Stimulated activated CD8-positive, alpha-beta memory T cell treated with anti-CD3 and anti-CD28 coated beads, Interleukin-15, amount 100 ng/mL, for 24 hours (primary cell): Measurements from ENCODE around the gene PNPLA6.

Source experiments
- DNase-seq: peaks from one replicate; pipeline ENCODE4 v3.0.0-alpha.2; 2020; ENCODE audit warnings: low read depth

PNPLA6 gene

DNA sequence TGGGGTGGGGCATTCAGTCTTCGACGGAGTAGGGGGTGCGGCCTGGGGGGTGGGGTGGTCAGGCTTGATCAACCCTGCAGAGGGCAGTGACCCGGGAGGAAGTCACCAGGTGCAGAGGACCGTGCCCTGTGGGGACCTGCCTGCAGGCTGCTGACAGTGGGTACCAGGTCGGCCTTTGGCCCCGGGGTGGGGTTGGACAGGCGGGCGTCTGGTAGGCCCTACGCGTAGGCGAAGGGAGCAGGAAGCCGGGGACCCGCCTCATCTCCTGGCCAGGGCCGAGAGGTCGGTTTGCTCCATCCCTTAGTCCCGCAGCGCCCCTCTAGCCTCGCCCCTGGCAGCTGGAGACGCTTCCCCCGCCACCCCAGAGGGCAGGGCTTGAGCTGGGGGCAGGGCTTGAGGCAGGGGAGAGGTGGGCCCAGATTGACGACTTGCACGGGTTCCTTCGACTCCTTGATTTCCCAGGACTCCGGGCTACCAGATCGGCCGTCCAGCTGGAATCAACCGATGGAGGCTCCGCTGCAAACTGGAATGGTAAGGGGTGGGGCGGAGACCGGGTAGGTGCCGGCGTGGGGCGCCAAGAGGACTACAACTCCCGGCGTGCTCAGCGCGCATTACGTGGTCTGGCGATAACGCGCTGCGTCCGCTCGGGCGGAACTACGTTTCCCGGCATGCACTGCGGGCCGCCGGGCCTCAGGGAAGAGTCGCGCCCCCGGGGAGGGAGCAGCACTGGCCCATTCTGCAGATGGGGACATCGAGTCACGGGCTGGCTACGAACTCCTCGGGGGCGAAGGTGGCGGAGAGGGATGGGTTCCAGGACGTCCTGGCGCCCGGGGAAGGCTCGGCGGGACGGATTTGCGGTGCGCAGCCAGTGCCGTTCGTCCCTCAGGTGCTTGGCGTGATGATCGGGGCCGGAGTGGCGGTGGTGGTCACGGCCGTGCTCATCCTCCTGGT, at the start of gene PNPLA6:
Gene PNPLA6 (plus strand): TSS at position 671 of the 951 bp plus-strand sequence. CDS start 72 bp downstream, at position 743.
- DNase-seq = peak; percentile 86

DNA sequence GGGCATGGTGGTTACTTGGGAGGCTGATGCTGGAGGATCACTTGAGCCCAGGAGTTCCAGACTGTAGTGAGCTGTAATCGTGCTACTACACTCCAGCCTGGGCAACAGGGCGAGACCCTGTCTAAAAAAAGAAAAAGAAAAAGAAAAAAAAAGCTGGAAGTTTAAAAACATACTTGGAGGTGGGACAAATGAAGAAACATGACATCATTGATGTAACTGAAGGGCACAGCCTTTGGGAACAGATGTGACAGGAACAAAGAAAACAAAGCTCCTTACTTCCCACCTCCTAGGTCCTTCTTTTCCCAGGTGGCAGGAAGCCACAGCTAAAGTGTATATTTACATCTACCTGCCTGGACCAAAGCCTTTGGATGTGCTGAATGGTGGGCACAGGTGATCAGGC, 48.6 kb upstream of the PNPLA6 start:
- DNase-seq = no peak

DNA sequence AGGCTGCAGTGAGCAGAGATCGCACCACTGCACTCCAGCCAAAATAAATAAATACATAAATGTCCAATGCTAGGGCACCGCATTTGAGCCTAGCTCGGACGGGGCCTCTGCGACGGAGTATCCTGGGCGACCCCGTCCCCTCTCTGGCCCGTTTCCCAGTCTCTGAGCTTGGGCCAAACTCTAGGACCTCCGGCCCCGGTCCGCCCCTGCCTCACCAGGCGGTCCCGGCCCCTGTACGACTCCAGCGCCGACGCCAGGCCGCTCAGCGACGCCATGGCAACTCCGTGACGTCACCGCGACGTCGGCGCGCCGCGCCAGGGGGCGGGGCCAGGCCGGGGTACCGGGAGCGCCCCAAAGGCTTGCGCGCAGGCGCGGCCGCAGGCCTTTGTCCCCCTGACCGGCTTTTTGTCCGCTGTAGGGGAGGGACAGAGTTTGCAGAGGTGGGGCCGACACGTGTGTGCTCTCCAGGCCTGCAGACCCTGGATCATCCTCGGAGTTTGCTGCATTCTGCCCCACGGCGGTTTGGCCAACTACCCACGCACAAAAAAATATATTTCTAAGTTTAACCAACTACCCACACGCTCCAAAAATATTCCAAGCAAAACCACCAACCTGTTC, 46.7 kb upstream of the PNPLA6 start, which contains the start of gene PEX11G:
Gene PEX11G (minus strand): TSS at position 300 of the 618 bp plus-strand sequence. CDS start 25 bp downstream, at position 275.
- peak; percentile 96 for DNase-seq

DNA sequence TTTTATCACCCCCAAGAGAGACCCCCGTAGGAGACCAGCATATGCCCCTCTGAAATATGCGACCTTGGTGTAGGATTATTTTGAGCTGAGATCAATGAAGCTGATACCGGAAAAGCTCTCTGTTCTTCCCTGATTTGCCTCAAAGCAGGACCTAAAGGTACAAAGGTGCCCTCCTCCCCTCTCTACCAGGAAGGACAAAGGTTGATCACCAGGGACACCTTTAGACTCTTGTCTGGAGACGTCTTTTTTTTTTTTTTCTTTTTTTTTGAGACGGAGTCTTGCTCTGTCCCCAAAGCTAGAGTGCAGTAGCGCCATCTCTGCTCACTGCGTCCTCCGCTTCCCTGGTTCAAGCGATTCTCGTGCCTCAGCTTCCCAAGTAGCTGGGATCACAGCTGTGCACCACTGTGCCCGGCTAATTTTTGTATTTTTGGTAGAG, 45.9 kb upstream of the PNPLA6 start:
- no peak for DNase-seq

DNA sequence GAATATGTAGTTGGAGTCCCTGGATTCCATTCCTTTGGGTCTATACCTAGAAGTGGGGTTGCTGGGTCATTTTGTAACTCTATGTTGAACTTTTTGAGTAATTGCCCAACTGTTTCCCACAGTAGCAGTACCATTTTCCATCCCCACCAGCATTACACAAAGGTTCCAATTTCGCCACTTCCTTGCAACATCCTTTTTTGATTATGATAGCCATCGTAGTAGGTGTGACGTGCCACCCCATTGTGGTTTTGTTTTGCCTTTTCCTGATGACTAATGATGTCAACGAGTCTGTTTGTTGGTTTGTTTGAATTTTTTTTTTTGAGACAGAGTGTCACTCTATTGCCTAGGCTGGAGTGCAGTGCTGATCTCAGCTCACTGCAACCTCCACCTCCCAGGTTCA, 43.4 kb upstream of the PNPLA6 start:
- DNase-seq = no peak

DNA sequence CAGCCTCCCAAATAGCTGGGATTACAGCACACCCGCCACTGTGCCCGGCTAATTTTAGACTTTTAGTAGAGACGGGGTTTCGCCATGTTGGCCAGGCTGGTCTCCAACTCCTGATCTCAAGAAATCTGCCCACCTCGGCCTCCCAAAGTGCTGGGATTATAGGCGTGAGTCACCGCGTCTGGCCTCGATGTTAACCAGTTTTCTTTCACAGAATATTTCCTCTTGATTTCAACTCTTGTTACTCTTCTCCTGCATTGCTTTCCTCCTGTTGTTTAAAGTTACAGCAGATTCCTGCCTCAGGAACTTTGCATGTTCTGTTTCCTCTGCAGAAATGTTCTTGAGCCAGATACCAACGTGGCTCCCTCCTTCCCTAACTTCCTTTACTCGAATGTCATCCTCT, 43.0 kb upstream of the PNPLA6 start:
- no peak for DNase-seq

DNA sequence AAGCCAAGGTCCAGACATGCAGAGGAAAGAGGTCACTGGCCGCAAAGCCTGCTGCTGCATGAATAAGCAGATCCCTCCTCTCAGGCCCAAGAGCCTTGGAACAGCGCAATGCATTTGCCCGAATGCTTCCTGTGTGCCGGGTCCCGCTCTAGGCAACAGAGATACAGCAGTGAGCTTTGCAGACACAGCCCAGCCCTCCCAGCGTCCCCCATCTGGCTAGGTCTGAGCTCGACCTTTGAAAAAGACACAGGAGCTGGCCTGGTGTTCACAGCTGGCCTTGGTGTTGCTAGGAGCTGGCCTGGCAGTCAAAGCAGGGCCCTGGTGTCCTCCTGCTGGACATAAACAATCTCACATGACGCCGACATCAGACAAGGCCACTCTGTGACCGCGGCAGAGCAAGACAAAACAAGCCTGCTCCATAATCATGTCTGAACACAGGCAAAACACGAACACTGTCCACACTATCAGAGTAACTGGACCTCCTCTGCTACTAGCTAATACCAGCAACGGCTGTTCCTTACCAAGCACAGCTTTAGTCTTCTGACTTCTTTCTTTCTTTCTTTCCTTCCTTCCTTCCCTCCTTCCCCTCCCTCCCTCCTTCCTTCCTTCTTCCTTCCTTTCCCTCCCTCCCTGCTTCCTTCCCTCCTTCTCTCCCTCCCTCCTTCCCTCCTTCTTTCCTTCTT, 41.0 kb upstream of the PNPLA6 start:
- no peak for DNase-seq

DNA sequence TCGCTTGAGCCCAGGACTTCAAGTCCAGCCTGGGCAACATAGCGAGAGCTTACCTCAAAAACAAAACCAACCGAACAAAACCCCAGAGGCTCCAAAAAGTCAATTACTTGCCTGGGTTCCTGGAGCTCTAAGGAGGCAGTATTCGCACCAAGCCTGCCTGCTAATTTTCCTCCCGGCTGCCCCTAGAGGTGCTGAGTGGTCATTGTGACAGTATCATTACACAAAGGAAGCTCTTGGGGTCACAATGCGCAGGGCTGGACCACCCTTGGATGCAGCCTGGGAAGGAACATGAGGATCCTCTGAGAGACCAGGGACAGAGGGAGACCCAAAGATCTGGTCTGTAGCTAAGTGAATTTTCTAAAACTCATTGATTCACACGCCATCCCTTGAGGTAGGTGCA, 38.2 kb upstream of the PNPLA6 start:
- DNase-seq = no peak

DNA sequence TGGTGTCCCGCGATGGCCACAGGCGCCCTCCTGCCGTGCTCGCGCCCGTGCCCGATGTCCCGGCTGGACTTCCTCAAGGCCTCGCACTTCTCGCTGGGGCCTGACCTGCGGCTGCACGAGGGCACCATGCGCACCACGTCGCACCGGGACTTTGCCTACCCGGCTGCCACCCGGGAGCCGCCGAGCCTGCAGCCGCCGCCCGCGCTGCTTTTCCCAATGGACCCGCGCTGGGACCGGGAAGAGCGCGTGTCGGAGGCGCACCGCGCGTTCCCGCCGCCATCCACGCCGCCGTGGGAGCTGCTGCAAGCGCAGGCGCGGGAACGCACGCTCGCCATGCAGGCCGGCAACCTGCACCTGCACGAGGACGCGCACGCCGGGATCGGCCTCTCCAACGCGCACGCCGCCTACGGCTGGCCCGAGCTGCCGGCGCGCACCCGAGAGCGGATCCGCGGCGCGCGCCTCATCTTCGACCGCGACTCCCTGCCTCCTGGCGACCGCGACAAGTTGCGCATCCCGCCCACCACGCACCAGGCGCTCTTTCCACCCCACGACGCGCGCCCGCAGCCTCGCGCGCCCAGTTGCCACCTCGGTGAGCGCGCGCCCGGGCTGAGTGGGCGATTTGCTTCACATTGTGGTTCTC, 34.6 kb upstream of the PNPLA6 start:
- no peak for DNase-seq

DNA sequence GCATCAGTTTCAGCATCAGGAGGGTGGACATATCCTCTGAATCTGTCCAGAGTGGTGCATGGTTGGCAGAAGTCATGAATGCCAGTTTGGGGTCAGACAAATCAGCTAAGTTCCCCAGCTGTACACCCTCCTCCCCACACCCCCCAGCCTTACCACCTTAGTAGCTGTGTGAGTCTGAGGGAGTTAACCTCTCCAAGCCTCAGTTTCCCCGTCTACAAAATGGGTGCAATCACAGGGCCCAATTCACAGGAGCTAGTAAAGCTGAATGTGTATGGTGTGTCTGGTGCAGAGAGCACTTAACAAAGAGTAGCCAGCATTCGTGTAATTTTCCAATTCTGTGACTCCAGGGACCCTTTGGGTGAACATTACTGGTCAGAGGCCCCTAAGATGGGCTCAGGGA, 33.0 kb upstream of the PNPLA6 start:
- DNase-seq = no peak

DNA sequence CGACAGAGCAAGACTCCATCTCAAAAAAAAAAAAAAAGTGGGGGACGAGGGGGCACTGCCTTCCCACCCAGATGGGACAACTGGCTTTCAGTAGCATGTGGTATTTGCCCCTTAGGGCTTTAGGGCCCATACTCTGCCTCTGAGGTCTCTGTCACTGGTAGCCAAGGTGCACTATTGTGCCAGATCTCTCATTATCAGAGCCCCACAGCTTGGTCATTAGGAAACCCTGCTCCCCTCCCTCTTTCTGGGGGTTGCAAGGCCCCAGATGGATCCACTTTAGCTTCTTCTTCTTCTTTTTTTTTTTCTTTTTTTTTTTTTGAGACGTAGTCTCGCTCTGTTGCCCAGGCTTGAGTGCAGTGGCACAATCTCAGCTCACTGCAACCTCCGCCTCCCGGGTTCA, 30.8 kb upstream of the PNPLA6 start:
- DNase-seq = no peak

DNA sequence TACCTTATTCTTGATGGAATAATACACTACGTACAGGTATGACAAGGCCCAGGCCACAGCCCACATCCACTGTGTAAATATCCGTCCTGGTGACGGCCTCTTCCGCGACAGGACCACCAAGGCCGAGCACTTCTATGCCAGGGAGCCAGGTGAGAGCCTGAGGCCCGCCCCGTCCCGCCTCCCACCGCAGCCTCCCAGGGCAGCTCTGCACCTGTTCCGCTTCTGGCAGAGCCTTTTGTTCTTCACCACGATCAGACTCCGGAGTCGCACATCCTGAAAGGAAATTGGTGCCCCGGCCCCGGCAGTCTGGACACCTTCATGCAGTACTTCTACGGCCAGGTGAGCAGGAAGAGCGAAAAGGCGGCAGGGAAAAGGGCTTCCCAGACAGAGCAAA, 30.2 kb upstream of the PNPLA6 start:
- DNase-seq = no peak

DNA sequence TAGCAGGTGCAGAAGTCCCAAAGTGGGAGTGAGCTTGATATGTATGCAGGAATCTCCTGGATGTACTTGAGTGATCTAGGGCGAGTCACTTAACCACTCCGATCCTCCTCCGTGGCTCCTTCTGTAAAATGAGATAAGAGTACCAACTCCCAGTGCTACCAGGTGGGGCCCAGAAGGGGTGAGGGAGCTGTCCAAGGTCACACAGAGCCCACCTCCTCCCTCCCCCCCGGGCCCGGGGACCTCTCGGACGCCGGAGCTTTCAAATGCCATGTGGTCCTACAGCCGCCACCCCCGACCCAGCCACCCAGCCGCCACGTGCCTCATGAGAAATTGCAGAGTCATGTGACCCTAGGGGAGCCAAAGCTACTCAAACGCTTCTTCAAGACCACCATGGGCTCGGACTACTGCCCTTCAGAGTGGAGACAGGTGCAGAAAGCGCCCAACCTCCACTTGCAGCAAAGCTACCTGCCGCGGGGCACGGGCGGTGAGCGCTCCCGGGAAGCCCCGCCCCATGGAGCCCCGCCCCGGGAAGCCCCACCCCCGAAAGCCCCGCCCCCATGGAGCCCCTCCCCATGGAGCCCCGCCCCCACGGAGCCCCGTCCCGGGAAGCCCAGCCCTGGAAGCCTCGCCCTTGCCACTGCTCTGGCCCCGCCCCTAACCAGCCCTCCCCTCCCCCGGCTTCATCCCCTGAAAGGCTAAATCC, 29.7 kb upstream of the PNPLA6 start:
- no peak for DNase-seq

DNA sequence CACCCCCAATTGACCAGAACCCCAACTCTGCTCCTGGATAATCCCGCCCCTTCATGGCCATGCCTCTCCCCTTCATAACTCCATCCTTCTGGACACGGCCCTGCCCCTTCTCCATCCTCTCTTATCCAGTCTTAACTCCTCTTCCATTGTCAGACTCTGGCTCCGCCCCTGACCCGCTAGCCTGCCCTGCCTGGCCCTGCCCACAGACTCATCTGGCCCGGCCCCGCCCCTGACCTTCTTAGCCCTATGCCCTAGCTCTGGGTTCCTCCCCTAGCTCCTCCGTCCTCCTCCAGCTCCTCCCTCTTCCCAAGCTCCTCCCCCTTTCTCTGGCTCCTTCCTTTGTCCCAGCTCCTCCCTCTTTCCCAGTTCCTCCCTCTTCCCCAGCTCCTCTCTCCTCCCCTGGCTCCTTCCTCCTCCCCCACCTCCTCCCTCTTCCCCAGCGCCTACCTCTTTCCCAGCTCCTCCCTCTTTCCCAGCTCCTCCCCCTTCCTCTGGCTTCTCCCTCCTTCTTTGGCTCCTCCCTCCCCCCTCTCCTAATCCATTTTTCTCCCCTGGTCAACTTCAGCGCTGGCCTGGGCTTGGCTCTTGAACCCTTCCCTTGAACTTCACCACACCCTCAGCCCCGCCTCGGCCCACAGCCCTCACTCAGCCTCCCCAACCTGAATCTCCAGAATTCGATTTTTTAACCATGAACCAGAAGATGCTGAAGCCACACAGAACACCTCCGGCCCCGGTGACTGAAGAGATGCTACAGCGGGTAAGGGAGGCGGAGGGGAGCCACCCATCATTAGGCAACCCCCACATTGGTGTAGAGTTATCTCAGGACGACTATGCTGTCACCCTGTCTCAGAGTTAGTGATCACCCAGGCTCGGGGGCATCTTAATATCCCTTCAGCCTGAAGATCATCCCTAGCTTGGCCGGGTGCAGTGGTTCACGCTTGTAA, 28.9 kb upstream of the PNPLA6 start:
- DNase-seq = no peak

DNA sequence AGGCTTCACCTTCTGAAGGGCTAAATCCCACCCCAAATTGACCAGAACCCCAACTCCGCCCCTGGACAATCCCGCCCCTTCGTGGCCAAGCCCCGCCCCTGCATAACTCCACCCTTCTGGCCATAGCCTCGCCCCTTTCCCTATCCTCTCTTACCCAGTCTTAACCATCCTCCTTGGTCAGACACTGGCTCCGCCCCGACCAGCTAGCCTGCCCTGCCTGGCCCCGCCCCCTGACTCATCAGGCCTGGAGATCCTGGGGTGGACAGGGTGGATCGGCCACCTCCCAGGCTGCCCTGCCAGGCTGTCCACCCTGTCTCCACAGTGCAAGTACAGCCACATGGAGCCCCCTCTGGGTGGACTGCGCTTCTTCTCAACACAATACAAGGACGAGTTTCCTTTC, 27.6 kb upstream of the PNPLA6 start:
- DNase-seq = no peak

DNA sequence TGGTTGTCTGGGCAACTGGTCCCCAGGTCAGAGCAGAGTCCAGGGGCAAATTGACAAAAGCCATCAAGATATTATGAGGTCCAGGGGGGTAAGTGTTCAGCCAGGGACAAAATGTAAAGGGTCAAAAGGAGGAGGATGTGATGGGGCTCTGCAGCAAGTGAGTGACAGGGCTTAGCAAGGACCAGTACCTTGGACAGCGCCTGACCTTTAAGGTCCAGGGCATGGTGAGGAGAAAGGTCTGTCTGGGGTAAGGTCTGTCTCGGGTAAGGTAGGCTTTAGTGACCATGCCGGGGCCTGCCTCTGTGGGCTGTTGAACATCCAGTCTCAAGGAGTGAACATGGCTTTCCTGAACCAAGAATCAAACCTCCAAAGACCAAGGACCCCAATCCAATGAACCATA, 25.9 kb upstream of the PNPLA6 start:
- no peak for DNase-seq

DNA sequence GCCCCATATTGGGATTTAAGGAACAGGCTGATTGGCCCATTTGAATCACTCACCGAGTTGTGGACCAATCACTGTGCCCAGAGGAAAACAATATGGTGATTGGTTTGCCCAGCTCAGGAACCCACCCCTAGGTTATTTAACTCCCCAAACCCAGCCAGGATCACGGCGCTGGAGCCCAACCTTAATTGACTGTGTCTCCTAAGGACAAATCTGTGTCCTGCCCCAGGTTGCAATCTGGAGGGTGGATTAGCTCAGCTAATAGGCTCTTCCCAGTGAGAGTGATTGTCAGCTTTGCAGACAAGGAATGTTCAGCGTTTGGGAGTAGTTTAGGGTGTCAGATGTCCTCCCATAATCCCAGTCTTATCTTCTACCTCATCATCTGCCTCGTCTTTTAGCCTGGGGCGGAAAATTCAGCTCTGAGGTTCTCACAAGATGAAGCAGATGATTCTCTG, 23.1 kb upstream of the PNPLA6 start:
- DNase-seq = no peak

DNA sequence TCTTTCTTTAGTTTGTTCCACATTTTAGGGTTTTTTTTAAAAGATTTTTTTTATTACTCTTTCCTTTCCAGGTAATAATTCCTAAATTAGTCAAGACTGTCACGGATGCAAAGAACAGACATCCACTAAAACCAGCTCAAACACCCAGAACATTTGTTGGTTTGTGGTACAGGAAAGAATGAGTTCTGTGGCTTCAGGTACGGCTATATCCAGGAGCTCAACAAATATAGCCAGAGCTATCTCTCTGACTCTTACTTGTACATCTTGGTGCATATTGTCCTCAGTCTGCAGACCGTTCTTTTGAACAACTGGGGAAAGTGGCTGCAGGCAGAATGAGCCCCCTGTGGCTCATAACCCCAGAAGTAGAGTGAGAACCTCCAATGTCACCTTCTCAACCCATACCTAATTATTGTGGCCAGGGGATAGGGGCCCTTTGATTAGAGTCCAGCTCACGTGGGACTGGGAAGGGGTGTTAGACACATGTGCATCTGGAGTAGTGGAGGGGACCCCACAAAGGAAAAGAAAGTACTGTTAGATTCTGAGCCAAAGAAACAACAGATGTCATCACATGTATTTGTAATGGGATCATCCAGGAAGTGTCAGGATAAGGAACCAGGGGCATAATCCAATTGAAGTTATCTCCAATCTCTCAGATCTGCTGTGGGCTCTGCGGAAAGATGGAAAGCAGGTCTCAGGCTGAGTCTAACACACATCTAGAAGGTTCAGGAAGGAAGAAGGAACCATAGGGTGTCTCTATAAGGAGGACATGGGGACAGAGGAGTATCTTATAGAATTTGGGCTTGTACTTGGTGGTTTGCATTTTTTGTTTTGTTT, 21.5 kb upstream of the PNPLA6 start:
- no peak for DNase-seq

DNA sequence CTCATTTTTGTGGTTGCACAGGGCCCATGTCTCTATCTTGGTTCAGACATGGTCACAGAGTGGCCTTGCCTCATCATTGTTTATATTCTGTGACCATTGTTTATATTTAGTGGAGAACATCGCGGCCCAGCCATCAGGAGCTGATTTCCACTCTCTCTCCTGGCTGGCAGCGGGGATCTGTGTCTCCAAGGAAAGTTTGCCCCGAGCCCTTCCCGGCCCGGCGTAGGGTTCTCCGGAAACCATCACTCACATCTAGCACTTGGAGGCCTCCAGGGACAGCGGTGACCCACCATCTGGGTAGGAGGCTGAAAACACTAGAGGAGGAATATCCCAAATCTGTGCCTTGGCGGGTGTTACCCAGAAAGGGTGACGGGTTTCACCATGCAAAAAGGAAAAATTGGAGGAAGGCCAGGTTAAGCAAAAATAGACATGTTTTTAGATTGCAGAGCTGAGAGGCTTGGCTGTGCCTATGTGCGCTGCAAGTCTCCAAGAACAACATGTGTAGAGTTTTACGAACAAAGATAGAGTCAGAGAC, 20.3 kb upstream of the PNPLA6 start:
- DNase-seq = no peak
